Loucy (cell line): ENCODE data around the gene CTAG2.

Experiments used
- H2AFZ ChIP-seq: fragments of 200-600 bp; sonication (generic); 2 replicates; pipeline ENCODE4 v1.6.0; 2016; ENCODE audit warnings: antibody characterized with exemption, mild to moderate bottlenecking, low read length, moderate library complexity
- H3F3A ChIP-seq: fragments of 200-600 bp; 2 replicates; pipeline ENCODE4 v1.6.0; 2016; ENCODE audit warnings: antibody characterized with exemption, low read depth, mild to moderate bottlenecking
- H3K27me3 ChIP-seq: fragments of 200-600 bp; sonication (generic); 2 replicates; pipeline ENCODE4 v1.6.1; 2014; ENCODE audit warnings: low read length, mild to moderate bottlenecking; ENCODE audit not compliant: insufficient read depth, poor library complexity, severe bottlenecking
- H3K36me3 ChIP-seq: fragments of 200-600 bp; sonication (generic); 2 replicates; pipeline ENCODE4 v1.6.1; 2016; ENCODE audit warnings: low read length; ENCODE audit not compliant: insufficient read depth
- H3K4me1 ChIP-seq: fragments of 200-600 bp; sonication (generic); 2 replicates; pipeline ENCODE4 v1.5.1; 2014; ENCODE audit warnings: low read length, mild to moderate bottlenecking; ENCODE audit not compliant: insufficient read depth, poor library complexity, severe bottlenecking
- H3K4me2 ChIP-seq: fragments of 200-600 bp; sonication (generic); 2 replicates; pipeline ENCODE4 v1.6.0; 2014; ENCODE audit warnings: antibody characterized with exemption, low read length, low read depth, mild to moderate bottlenecking; ENCODE audit not compliant: poor library complexity, severe bottlenecking
- H3K4me3 ChIP-seq: fragments of 200-600 bp; sonication (generic); 2 replicates; pipeline ENCODE4 v1.5.1; 2014; ENCODE audit warnings: low read length, mild to moderate bottlenecking, mixed read lengths; ENCODE audit not compliant: poor library complexity, severe bottlenecking
- H3K79me2 ChIP-seq: fragments of 200-600 bp; sonication (generic); 2 replicates; pipeline ENCODE4 v1.6.1; 2014; ENCODE audit warnings: low read length; ENCODE audit not compliant: insufficient read depth
- H3K9ac ChIP-seq: fragments of 200-600 bp; sonication (generic); 2 replicates; pipeline ENCODE4 v1.6.0; 2014; ENCODE audit warnings: mild to moderate bottlenecking, low read depth, low read length, moderate library complexity; ENCODE audit not compliant: poor library complexity, severe bottlenecking
- H3K9me2 ChIP-seq: fragments of 200-600 bp; sonication (generic); replicated peaks from 2 replicates; pipeline ENCODE4 v1.6.1; 2016; ENCODE audit warnings: low read depth, low read length, mixed read lengths
- H3K9me3 ChIP-seq: fragments of 200-600 bp; sonication (generic); 2 replicates; pipeline ENCODE4 v1.6.1; 2014; ENCODE audit warnings: mild to moderate bottlenecking, antibody characterized with exemption, low read length, low read depth; ENCODE audit not compliant: insufficient read depth
- H4K20me1 ChIP-seq: fragments of 200-600 bp; sonication (generic); 2 replicates; pipeline ENCODE4 v1.6.0; 2014; ENCODE audit warnings: antibody characterized with exemption, low read length, mild to moderate bottlenecking; ENCODE audit not compliant: insufficient read depth, poor library complexity, severe bottlenecking
- CTCF ChIP-seq: fragments of 200-600 bp; sonication (generic); conservative IDR thresholded peaks from 2 replicates; pipeline ENCODE4 v1.5.1; 2014; ENCODE audit warnings: mild to moderate bottlenecking, antibody characterized with exemption, low read length
- EZH2phosphoT487 ChIP-seq: fragments of 200-600 bp; IDR thresholded peaks from 2 replicates; pipeline ENCODE4 v1.6.1; 2018; ENCODE audit warnings: antibody characterized with exemption, mild to moderate bottlenecking, moderate library complexity, borderline replicate concordance

The CTAG2 gene

DNA sequence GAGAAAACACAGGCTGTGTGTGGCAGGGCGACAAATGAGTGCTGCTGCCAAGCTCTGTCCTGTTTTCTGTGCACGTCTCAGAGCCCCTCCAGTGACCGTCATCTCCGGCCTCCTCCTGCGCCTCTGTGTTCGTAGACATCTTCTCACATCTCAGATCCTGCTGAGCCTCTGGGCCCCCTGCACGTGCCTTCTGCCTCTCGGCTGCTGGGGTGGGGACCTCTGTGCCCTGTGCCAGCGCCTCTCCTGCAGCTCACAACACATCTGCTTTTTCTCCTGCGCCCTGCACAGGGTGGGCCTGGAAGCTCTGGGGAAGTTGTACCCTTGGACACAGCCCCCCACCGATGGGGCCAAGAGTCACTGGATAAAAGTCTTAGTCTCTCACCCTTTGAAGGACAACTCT, 2.4 kb upstream of the CTAG2 start:
- Histone ChIP-seq H3K36me3 (no peaks in the 10 kb centered on the region), H3K9me2 (no peaks in the 10 kb centered on the region), H3K79me2 (no peaks in the 10 kb centered on the region), H3K4me3 (no peak overlapping the region), H2AFZ (no peak overlapping the region), H3K9me3 (no peaks in the 10 kb centered on the region), H3K4me2 (no peak overlapping the region), H3K27me3 (no peaks in the 10 kb centered on the region), H3F3A (no peaks in the 10 kb centered on the region), H3K4me1 (peaks cover 5% of the 10 kb centered on the region), H4K20me1 (no peaks in the 10 kb centered on the region), H3K9ac (no peak overlapping the region)
- no peak for TF ChIP-seq EZH2phosphoT487
- no peak for TF ChIP-seq CTCF

- Histone ChIP-seq H3K9ac (no peak overlapping the region), H2AFZ (no peak overlapping the region), H3K4me3 (no peak overlapping the region), H3K9me3 (no peaks in the 10 kb centered on the region), H3F3A (no peaks in the 10 kb centered on the region), H3K27me3 (no peaks in the 10 kb centered on the region), H3K9me2 (no peaks in the 10 kb centered on the region), H3K4me2 (no peak overlapping the region), H3K4me1 (peaks cover 5% of the 10 kb centered on the region), H3K36me3 (no peaks in the 10 kb centered on the region), H4K20me1 (no peaks in the 10 kb centered on the region), H3K79me2 (no peaks in the 10 kb centered on the region)
- TF ChIP-seq CTCF, result no peak
- TF ChIP-seq EZH2phosphoT487, result no peak
These were observed 2.0 kb upstream of the CTAG2 start for GRCh38 chrX:154655346-154655745.

DNA sequence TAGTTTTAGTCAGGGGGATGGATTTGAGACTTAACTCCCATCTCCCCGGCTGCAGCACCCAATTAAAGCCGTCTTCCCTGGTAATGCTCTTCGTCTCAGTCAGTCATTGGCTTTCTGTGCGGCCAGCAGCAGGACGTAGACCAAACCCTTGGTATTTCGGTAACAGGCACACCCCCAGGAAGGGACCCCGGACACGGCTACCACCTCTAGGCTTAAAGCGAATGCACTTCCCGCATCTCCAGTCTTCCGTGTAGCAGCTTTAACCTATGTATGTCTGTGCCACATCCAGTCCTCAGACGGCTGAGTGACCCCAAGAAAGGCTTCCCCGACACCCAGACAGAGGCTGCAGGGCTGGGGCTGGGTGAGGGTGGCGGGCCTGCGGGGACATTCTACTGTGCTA, 1.5 kb upstream of the CTAG2 start:
- Histone ChIP-seq H3K4me1 (peaks cover 5% of the 10 kb centered on the region), H3F3A (no peaks in the 10 kb centered on the region), H4K20me1 (no peaks in the 10 kb centered on the region), H3K4me3 (no peak overlapping the region), H3K36me3 (no peaks in the 10 kb centered on the region), H3K9me3 (no peaks in the 10 kb centered on the region), H2AFZ (no peak overlapping the region), H3K27me3 (no peaks in the 10 kb centered on the region), H3K79me2 (no peaks in the 10 kb centered on the region), H3K4me2 (no peak overlapping the region), H3K9ac (no peak overlapping the region), H3K9me2 (no peaks in the 10 kb centered on the region)
- TF ChIP-seq CTCF (no peak), EZH2phosphoT487 (no peak)
